Gastroesophageal sphincter (tissue), 4 donors: ENCODE data around the gene RNPEP. TPM values are rescaled to one million over a fixed set of nuclear protein-coding genes. Genes with fewer than 3 reads are reported as not detected.
A peak's percentile ranks its signal among the peaks of the same experiment; 100 is the strongest.

Experiments
- ATAC-seq: fragments of 150-250 bp; one replicate; pipeline ENCODE4 v1.9.1; 2016; ENCODE audit warnings: mild to moderate bottlenecking, moderate library complexity
- H3K27ac ChIP-seq, 4 donors: fragments of 200-600 bp; sonication (generic) in 3 of 4; 1 replicate in 3 of 4; 2 replicates in 1 of 4; pipeline ENCODE4 v1.5.1; 2016 to 2019
- H3K27me3 ChIP-seq: fragments of 200-600 bp; sonication (generic); one replicate; pipeline ENCODE4 v1.5.1; 2019
- H3K36me3 ChIP-seq, 2 donors: fragments of 200-600 bp; sonication (generic); one replicate each; pipeline ENCODE4 v1.5.1; 2019; ENCODE audit warnings: control low read depth in 1 of 2
- H3K4me1 ChIP-seq, 3 donors: fragments of 200-600 bp; sonication (generic); 1 replicate in 2 of 3; 2 replicates in 1 of 3; pipeline ENCODE4 v1.5.1; 2016 to 2019; ENCODE audit warnings: control low read depth in 2 of 3
- H3K4me3 ChIP-seq, 2 donors: fragments of 200-600 bp; sonication (generic); one replicate each; pipeline ENCODE4 v1.5.1; 2019; ENCODE audit warnings: mild to moderate bottlenecking in 1 of 2, moderate library complexity in 1 of 2
- H3K9me3 ChIP-seq, 3 donors: fragments of 200-600 bp; sonication (generic); one replicate each; pipeline ENCODE4 v1.5.1; 2017 to 2019; ENCODE audit warnings: control low read depth in 2 of 3
- CTCF ChIP-seq, 4 experiments: fragments of 200-600 bp in 2 of 4; fragments of 450-650 bp in 2 of 4; sonication (generic) in 1 of 4; IDR thresholded peaks; one replicate each; pipeline ENCODE4 v1.5.1; 2017 to 2019; ENCODE audit warnings: antibody characterized with exemption in 4 of 4, mild to moderate bottlenecking in 2 of 4, moderate library complexity in 2 of 4
- EP300 ChIP-seq: sonication (generic); formaldehyde crosslinking; IDR thresholded peaks from one replicate; pipeline ENCODE4 v1.6.1; 2017; ENCODE audit warnings: antibody characterized with exemption, mild to moderate bottlenecking
- POLR2A ChIP-seq, 2 donors: fragments of 450-650 bp; IDR thresholded peaks; one replicate each; pipeline ENCODE4 v1.6.1; 2017; ENCODE audit warnings: antibody characterized with exemption in 2 of 2, mild to moderate bottlenecking in 2 of 2, moderate library complexity in 1 of 2
- POLR2AphosphoS5 ChIP-seq: sonication (generic); formaldehyde crosslinking; IDR thresholded peaks from one replicate; pipeline ENCODE4 v1.6.1; 2017; ENCODE audit warnings: antibody characterized with exemption
- WGBS, 2 donors: methylation state at CpG; one replicate each; pipeline ENCODE4 v1.1.5; 2018; ENCODE audit warnings: low coverage in 1 of 2; 5-methylcytosine and 5-hydroxymethylcytosine counted together
- total RNA-seq, 4 donors: library from RNA; depleted of rRNA; stranded (reverse); fragments of >200 nt; gene quantifications; one replicate each; pipeline ENCODE4 v1.1.0, GENCODE V29; 2016

RNPEP gene
- total RNA-seq, 4 donors from 2014 or later: 23.0 to 40.0 (median 34.7) TPM

- Histone ChIP-seq H3K27ac (peak overlapping the region in 3 of 4 donors; percentile 25 to 62 (median 40)), H3K27me3 (no peaks in the 10 kb centered on the region), H3K4me3 (no peak overlapping the region), H3K36me3 (no peaks in the 10 kb centered on the region), H3K4me1 (peaks cover 0 to 23% (median 0%) of the 10 kb centered on the region in 3 donors), H3K9me3 (no peaks in the 10 kb centered on the region)
- no peak for TF ChIP-seq POLR2AphosphoS5
- TF ChIP-seq POLR2A (IDR thresholded peaks at IDR 0.05): no peak
- no peak for TF ChIP-seq CTCF (IDR thresholded peaks at IDR 0.05)
- no peak for TF ChIP-seq EP300
- no peak for ATAC-seq
Observed at GRCh38 chr1:201949491-201949890, 33.0 kb upstream of the RNPEP start.

GRCh38 chr1:201954263-201955008 is 28.0 kb upstream of the RNPEP start:
- WGBS, 2 donors: 30 to 54% methylated on average over 14 to 16 of the region's 24 CpGs
- H3K4me1 ChIP-seq: peaks cover 3 to 30% (median 6%) of the 10 kb centered on the region in 3 donors
- H3K4me3 ChIP-seq: peak overlapping the region; percentile 50 to 86
- H3K27me3 ChIP-seq: no peaks in the 10 kb centered on the region
- peak overlapping the region; percentile 73 to 89 (median 88) for H3K27ac ChIP-seq
- peaks cover 0 to 24% of the 10 kb centered on the region in 2 donors for H3K36me3 ChIP-seq
- peak in 1 of 4 experiments; percentile 1 for TF ChIP-seq CTCF (IDR thresholded peaks at IDR 0.05)
- no peak for TF ChIP-seq EP300
- H3K9me3 ChIP-seq: no peaks in the 10 kb centered on the region
- ATAC-seq: no peak

GRCh38 chr1:201955009-201955728 is 27.3 kb upstream of the RNPEP start, which contains the start of gene TIMM17A:
TIMM17A (plus strand) TSS chr1:201955503; CDS start chr1:201955527, 24 bp downstream.
- peak; percentile 100 for ATAC-seq
- peak within 1 kb of the TSS; percentile 50 to 86 for H3K4me3 ChIP-seq
- peak within 1 kb of the TSS; percentile 73 to 89 (median 88) for H3K27ac ChIP-seq
- H3K9me3 ChIP-seq: no peaks in the 10 kb centered on the region
- H3K27me3 ChIP-seq: no peaks in the 10 kb centered on the region
- 0 to 1% methylated on average over 30 to 32 of the region's 43 CpGs for WGBS, 2 donors
- TF ChIP-seq POLR2AphosphoS5: no peak
- TF ChIP-seq CTCF (IDR thresholded peaks at IDR 0.05): peak in 1 of 4 experiments; percentile 10
- TF ChIP-seq POLR2A (IDR thresholded peaks at IDR 0.05): peak; percentile 68 to 77
- TF ChIP-seq EP300: no peak
- H3K4me1 ChIP-seq: peaks cover 3 to 30% (median 6%) of the 10 kb centered on the region in 3 donors
- H3K36me3 ChIP-seq: peaks cover 0 to 31% of the 10 kb centered on the region in 2 donors

- Histone ChIP-seq H3K9me3 (no peaks in the 10 kb centered on the region), H3K27ac (peak overlapping the region; percentile 45 to 89 (median 88)), H3K27me3 (no peaks in the 10 kb centered on the region), H3K4me3 (peak overlapping the region; percentile 50 to 86), H3K36me3 (peaks cover 0 to 37% of the 10 kb centered on the region in 2 donors), H3K4me1 (peaks cover 3 to 30% (median 6%) of the 10 kb centered on the region in 3 donors)
- WGBS, 2 donors: 0% methylated on average over 1 of the region's 17 CpGs
- TF ChIP-seq CTCF (IDR thresholded peaks at IDR 0.05) (no peak), POLR2A (IDR thresholded peaks at IDR 0.05) (no peak), POLR2AphosphoS5 (no peak), EP300 (no peak)
- peak; percentile 35 for ATAC-seq
Observed at GRCh38 chr1:201955729-201956143, 26.7 kb upstream of the RNPEP start.
